Astrocyte (in vitro differentiated cells and primary cell): ENCODE data around the gene C1orf174.

ENCODE experiments used
- EZH2 ChIP-seq: IDR thresholded peaks from 2 replicates; pipeline ENCODE4 v1.6.1; 2012; ENCODE audit warnings: mild to moderate bottlenecking, low read length, inconsistent platforms; ENCODE audit not compliant: insufficient read depth
- TF ChIP-seq, protein P1 (sequence below): IDR thresholded peaks from 2 replicates; pipeline ENCODE4 v1.5.1; 2011; ENCODE audit warnings: low read depth, mild to moderate bottlenecking, inconsistent platforms, low read length, moderate library complexity; ENCODE audit not compliant: insufficient read depth

- TF ChIP-seq, protein P1, sequence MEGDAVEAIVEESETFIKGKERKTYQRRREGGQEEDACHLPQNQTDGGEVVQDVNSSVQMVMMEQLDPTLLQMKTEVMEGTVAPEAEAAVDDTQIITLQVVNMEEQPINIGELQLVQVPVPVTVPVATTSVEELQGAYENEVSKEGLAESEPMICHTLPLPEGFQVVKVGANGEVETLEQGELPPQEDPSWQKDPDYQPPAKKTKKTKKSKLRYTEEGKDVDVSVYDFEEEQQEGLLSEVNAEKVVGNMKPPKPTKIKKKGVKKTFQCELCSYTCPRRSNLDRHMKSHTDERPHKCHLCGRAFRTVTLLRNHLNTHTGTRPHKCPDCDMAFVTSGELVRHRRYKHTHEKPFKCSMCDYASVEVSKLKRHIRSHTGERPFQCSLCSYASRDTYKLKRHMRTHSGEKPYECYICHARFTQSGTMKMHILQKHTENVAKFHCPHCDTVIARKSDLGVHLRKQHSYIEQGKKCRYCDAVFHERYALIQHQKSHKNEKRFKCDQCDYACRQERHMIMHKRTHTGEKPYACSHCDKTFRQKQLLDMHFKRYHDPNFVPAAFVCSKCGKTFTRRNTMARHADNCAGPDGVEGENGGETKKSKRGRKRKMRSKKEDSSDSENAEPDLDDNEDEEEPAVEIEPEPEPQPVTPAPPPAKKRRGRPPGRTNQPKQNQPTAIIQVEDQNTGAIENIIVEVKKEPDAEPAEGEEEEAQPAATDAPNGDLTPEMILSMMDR: peak; percentile 34
- TF ChIP-seq EZH2: no peak
Measured at GRCh38 chr1:3910857-3911845, 11.1 kb upstream of the C1orf174 start.
